HepG2 (cell line): ENCODE results near the gene BPHL. TPM values are rescaled to one million over a fixed set of nuclear protein-coding genes. Genes with fewer than 3 reads are reported as not detected.

ENCODE experiments used
- AGO2 ChIP-seq: fragments of 200-400 bp; formaldehyde crosslinking; optimal IDR thresholded peaks from 2 replicates; pipeline ENCODE3; 2017; ENCODE audit warnings: mild to moderate bottlenecking, low read depth, low read length, moderate library complexity
- ARID2 ChIP-seq: sonication (generic); formaldehyde crosslinking; IDR thresholded peaks from 2 replicates; pipeline ENCODE4 v1.8.1; 2022; ENCODE audit warnings: mild to moderate bottlenecking, missing genetic modification reagents, borderline replicate concordance
- ARNT ChIP-seq: fragments of 450-650 bp; IDR thresholded peaks from 2 replicates; pipeline ENCODE4 v1.6.1; 2017
- CBX5 ChIP-seq: sonication (generic); formaldehyde crosslinking; IDR thresholded peaks from 2 replicates; pipeline ENCODE4 v1.4.0; 2020; ENCODE audit warnings: missing genetic modification reagents, borderline replicate concordance
- CC2D1A ChIP-seq: sonication (generic); formaldehyde crosslinking; IDR thresholded peaks from 2 replicates; pipeline ENCODE4 v1.8.1; 2023; ENCODE audit warnings: mild to moderate bottlenecking, missing genetic modification reagents
- ISX ChIP-seq: sonication (generic); formaldehyde crosslinking; conservative IDR thresholded peaks from 2 replicates; pipeline ENCODE4 v1.5.0; 2020; ENCODE audit warnings: missing genetic modification reagents
- NBN ChIP-seq: fragments of 450-650 bp; conservative IDR thresholded peaks from 2 replicates; pipeline ENCODE4 v1.6.1; 2017
- NR2F2 ChIP-seq: IDR thresholded peaks from 2 replicates; pipeline ENCODE4 v1.6.1; 2012; ENCODE audit warnings: low read depth, inconsistent platforms, borderline replicate concordance
- PRPF4 ChIP-seq: fragments of 200-400 bp; formaldehyde crosslinking; IDR thresholded peaks from 2 replicates; pipeline ENCODE4 v1.6.1; 2016; ENCODE audit warnings: low read length, low read depth; ENCODE audit not compliant: poor library complexity, severe bottlenecking
- SP5 ChIP-seq: IDR thresholded peaks from 2 replicates; pipeline ENCODE4 v1.6.1; 2016; ENCODE audit warnings: low read depth, borderline replicate concordance
- TBX3 ChIP-seq: fragments of 450-650 bp; IDR thresholded peaks from 2 replicates; pipeline ENCODE4 v1.6.1; 2017; ENCODE audit warnings: antibody characterized with exemption, mild to moderate bottlenecking, inconsistent platforms, borderline replicate concordance
- THAP11 ChIP-seq: IDR thresholded peaks from 2 replicates; pipeline ENCODE4 v1.6.1; 2016; ENCODE audit warnings: missing biosample characterization, missing genetic modification reagents
- YY1 ChIP-seq: IDR thresholded peaks from 2 replicates; pipeline ENCODE4 v1.6.1; 2011; ENCODE audit warnings: low read length, low read depth, moderate library complexity, mild to moderate bottlenecking; ENCODE audit not compliant: insufficient read depth, insufficient replicate concordance
- ZBTB1 ChIP-seq: sonication (generic); formaldehyde crosslinking; IDR thresholded peaks from 2 replicates; pipeline ENCODE4 v1.4.0; 2020; ENCODE audit warnings: missing genetic modification reagents, borderline replicate concordance
- ZNF331 ChIP-seq: sonication (generic); formaldehyde crosslinking; IDR thresholded peaks from 2 replicates; pipeline ENCODE4 v1.4.0; 2020; ENCODE audit warnings: missing genetic modification reagents
- ZNF44 ChIP-seq: sonication (generic); formaldehyde crosslinking; IDR thresholded peaks from 2 replicates; pipeline ENCODE4 v1.5.1; 2020; ENCODE audit warnings: mild to moderate bottlenecking, missing genetic modification reagents
- ZNF451 ChIP-seq: sonication (generic); formaldehyde crosslinking; IDR thresholded peaks from 2 replicates; pipeline ENCODE4 v1.5.0; 2020; ENCODE audit warnings: mild to moderate bottlenecking, missing genetic modification reagents
- ZSCAN31 ChIP-seq: sonication (generic); formaldehyde crosslinking; IDR thresholded peaks from 2 replicates; pipeline ENCODE4 v1.5.0; 2020; ENCODE audit warnings: low read depth, mild to moderate bottlenecking, missing genetic modification reagents
- polyA plus RNA-seq, 8 experiments: library from polyadenylated mRNA; depleted of rRNA in 3 of 8; stranded (reverse) in 7 of 8; unstranded in 1 of 8; fragments of >200 nt; fragmentation: Illumina TruSeq in 4 of 8; extraction: Trizol in 4 of 8; gene quantifications; 2 replicates each; pipeline versions ENCODE4 v1.2.1 to v1.2.3, GENCODE V29; 2011 to 2016; ENCODE audit warnings: low read depth in 4 of 8, missing spikeins in 1 of 8, mixed read lengths in 1 of 8; ENCODE audit not compliant: insufficient read depth in 1 of 8
- total RNA-seq, 5 experiments: library from RNA; depleted of rRNA; stranded (reverse); fragments of >200 nt; fragmentation: Illumina TruSeq; extraction: Trizol; gene quantifications; 2 replicates each; pipeline ENCODE4 v1.2.3, GENCODE V29; 2016; ENCODE audit warnings: low read depth in 1 of 5
- TF ChIP-seq, protein P1 (sequence below): sonication (generic); formaldehyde crosslinking; IDR thresholded peaks from 2 replicates; pipeline ENCODE4 v1.5.0; 2020; ENCODE audit warnings: mild to moderate bottlenecking, missing genetic modification reagents
- TF ChIP-seq, protein P2 (sequence below): sonication (generic); formaldehyde crosslinking; IDR thresholded peaks from 2 replicates; pipeline ENCODE4 v1.9.0; 2021; ENCODE audit warnings: missing genetic modification reagents, borderline replicate concordance
- TF ChIP-seq, protein P3 (sequence below): sonication (generic); formaldehyde crosslinking; IDR thresholded peaks from 2 replicates; pipeline ENCODE4 v1.4.0; 2020; ENCODE audit warnings: missing genetic modification reagents
- TF ChIP-seq, protein P4 (sequence below): sonication (generic); formaldehyde crosslinking; conservative IDR thresholded peaks from 2 replicates; pipeline ENCODE4 v1.8.0; 2022; ENCODE audit warnings: mild to moderate bottlenecking, moderate library complexity, missing genetic modification reagents
- TF ChIP-seq, protein P5 (sequence below): fragments of 450-650 bp; IDR thresholded peaks from 2 replicates; pipeline ENCODE4 v1.6.1; 2016

BPHL gene
- total and polyA plus RNA-seq, 2 of the 13 experiments (the other 11 are each of a cell fraction or from before 2014, with no cell fraction given), result 37.8 to 39.5 TPM

DNA sequence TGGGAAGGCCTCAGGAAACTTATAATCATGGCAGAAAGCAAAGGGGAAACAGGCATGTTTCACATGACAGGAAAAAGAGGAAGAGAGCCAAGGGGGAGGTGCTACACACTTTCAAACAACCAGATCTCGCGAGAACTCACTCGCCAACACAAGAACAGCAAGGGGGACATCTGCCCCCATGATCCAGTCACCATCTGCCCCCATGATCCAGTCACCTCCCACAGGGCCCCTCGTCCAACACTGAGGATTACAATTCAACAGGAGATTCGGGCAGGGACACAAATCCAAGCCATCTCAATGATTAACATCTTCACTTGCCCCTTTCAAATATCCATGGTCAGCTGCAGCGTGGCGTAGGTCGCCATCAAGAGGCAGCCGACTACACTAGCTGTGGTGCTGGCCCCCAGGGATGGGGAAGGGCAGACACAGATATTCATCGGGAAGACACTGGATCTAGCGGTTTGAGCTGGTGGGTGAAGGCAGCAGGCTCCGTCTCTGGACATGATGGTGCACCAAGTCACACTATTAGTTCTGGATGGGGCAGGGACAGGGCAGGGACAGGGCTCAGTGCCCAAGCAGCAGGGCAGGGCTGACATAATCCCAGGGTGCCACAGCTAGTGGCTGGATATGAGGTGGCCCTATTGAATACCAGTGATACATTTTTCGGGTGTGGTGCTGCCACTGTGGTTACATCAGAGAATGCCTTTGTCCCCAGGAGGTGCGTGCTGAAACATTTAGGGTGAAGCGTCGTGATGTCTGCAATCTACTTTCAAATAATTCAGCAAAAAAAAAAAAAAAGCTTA, 77.4 kb downstream of the BPHL start (continued):
- no peak for TF ChIP-seq ZNF44 (CRISPR knock-in tag)
- TF ChIP-seq, protein P1, sequence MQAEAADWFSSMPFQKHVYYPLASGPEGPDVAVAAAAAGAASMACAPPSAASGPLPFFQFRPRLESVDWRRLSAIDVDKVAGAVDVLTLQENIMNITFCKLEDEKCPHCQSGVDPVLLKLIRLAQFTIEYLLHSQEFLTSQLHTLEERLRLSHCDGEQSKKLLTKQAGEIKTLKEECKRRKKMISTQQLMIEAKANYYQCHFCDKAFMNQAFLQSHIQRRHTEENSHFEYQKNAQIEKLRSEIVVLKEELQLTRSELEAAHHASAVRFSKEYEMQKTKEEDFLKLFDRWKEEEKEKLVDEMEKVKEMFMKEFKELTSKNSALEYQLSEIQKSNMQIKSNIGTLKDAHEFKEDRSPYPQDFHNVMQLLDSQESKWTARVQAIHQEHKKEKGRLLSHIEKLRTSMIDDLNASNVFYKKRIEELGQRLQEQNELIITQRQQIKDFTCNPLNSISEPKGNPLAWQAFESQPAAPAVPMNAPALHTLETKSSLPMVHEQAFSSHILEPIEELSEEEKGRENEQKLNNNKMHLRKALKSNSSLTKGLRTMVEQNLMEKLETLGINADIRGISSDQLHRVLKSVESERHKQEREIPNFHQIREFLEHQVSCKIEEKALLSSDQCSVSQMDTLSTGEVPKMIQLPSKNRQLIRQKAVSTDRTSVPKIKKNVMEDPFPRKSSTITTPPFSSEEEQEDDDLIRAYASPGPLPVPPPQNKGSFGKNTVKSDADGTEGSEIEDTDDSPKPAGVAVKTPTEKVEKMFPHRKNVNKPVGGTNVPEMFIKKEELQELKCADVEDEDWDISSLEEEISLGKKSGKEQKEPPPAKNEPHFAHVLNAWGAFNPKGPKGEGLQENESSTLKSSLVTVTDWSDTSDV (CRISPR knock-in tag), result no peak
- TF ChIP-seq ZNF331 (CRISPR knock-in tag), result no peak
- peak; percentile 77 for TF ChIP-seq THAP11 (CRISPR knock-in tag)
- no peak for TF ChIP-seq CBX5 (CRISPR knock-in tag)
- peak; percentile 32; the same call in 1 of the 2 replicates for TF ChIP-seq TBX3
- no peak for TF ChIP-seq ZNF451 (CRISPR knock-in tag)
- no peak for TF ChIP-seq ARNT
- TF ChIP-seq, protein P2, sequence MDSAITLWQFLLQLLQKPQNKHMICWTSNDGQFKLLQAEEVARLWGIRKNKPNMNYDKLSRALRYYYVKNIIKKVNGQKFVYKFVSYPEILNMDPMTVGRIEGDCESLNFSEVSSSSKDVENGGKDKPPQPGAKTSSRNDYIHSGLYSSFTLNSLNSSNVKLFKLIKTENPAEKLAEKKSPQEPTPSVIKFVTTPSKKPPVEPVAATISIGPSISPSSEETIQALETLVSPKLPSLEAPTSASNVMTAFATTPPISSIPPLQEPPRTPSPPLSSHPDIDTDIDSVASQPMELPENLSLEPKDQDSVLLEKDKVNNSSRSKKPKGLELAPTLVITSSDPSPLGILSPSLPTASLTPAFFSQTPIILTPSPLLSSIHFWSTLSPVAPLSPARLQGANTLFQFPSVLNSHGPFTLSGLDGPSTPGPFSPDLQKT, result no peak
- TF ChIP-seq ARID2 (CRISPR knock-in tag), result peak; percentile 76; the same call in 1 of the 2 replicates
- no peak for TF ChIP-seq CC2D1A
- peak; percentile 67 for TF ChIP-seq YY1
- no peak for TF ChIP-seq NBN
- TF ChIP-seq, protein P3, sequence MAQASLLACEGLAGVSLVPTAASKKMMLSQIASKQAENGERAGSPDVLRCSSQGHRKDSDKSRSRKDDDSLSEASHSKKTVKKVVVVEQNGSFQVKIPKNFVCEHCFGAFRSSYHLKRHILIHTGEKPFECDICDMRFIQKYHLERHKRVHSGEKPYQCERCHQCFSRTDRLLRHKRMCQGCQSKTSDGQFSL (CRISPR knock-in tag), result no peak
- TF ChIP-seq NR2F2, result no peak
- TF ChIP-seq AGO2, result no peak
- TF ChIP-seq SP5 (CRISPR knock-in tag), result 0 out of 2 replicates have a peak, but pooled peaks have one; percentile 33
- no peak for TF ChIP-seq PRPF4
- no peak for TF ChIP-seq ISX (CRISPR knock-in tag)
- no peak for TF ChIP-seq ZBTB1 (CRISPR knock-in tag)
- no peak; the same call in 1 of the 2 replicates for TF ChIP-seq ZSCAN31 (CRISPR knock-in tag)
- TF ChIP-seq, protein P4, sequence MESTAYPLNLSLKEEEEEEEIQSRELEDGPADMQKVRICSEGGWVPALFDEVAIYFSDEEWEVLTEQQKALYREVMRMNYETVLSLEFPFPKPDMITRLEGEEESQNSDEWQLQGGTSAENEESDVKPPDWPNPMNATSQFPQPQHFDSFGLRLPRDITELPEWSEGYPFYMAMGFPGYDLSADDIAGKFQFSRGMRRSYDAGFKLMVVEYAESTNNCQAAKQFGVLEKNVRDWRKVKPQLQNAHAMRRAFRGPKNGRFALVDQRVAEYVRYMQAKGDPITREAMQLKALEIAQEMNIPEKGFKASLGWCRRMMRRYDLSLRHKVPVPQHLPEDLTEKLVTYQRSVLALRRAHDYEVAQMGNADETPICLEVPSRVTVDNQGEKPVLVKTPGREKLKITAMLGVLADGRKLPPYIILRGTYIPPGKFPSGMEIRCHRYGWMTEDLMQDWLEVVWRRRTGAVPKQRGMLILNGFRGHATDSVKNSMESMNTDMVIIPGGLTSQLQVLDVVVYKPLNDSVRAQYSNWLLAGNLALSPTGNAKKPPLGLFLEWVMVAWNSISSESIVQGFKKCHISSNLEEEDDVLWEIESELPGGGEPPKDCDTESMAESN (CRISPR knock-in tag), result no peak
- TF ChIP-seq, protein P5, sequence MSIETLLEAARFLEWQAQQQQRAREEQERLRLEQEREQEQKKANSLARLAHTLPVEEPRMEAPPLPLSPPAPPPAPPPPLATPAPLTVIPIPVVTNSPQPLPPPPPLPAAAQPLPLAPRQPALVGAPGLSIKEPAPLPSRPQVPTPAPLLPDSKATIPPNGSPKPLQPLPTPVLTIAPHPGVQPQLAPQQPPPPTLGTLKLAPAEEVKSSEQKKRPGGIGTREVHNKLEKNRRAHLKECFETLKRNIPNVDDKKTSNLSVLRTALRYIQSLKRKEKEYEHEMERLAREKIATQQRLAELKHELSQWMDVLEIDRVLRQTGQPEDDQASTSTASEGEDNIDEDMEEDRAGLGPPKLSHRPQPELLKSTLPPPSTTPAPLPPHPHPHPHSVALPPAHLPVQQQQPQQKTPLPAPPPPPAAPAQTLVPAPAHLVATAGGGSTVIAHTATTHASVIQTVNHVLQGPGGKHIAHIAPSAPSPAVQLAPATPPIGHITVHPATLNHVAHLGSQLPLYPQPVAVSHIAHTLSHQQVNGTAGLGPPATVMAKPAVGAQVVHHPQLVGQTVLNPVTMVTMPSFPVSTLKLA, result no peak; the same call in 1 of the 2 replicates
